ENCODE results near the gene NEGR1.
A peak's percentile ranks its signal among the peaks of the same experiment; 100 is the strongest.

Gene NEGR1

DNA sequence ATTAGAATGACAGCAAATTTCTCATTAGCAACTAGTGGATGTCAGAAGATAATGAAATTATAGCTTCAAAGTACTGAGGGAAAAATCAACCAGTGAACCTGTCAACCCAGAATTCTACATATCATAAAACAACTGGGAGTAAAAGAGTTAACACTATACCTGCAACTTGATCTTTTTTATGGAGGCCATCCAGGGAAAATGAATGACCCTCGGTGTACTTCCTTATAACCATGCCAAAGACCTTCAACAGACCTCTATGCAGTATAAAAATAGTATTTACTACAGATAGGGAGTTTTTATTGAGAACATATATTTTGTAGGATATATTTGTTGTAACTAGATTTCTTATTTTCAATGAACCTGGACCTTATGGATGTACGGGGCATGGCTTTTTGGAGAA lies 809.0 kb downstream of the NEGR1 start:
- H3K27ac ChIP-seq: peak overlapping the region; percentile 7; the same call in 1 of the 2 replicates
- TF ChIP-seq ZFX (IDR thresholded peaks at IDR 0.05; ENCODE audit: borderline replicate concordance): no peak
- TF ChIP-seq, protein P1, sequence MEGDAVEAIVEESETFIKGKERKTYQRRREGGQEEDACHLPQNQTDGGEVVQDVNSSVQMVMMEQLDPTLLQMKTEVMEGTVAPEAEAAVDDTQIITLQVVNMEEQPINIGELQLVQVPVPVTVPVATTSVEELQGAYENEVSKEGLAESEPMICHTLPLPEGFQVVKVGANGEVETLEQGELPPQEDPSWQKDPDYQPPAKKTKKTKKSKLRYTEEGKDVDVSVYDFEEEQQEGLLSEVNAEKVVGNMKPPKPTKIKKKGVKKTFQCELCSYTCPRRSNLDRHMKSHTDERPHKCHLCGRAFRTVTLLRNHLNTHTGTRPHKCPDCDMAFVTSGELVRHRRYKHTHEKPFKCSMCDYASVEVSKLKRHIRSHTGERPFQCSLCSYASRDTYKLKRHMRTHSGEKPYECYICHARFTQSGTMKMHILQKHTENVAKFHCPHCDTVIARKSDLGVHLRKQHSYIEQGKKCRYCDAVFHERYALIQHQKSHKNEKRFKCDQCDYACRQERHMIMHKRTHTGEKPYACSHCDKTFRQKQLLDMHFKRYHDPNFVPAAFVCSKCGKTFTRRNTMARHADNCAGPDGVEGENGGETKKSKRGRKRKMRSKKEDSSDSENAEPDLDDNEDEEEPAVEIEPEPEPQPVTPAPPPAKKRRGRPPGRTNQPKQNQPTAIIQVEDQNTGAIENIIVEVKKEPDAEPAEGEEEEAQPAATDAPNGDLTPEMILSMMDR (IDR thresholded peaks at IDR 0.05): no peak

GRCh38 chr1:71465093-71465492 lies 817.2 kb downstream of the NEGR1 start:
- TF ChIP-seq, protein P1 (IDR thresholded peaks at IDR 0.05): no peak
- no peak for TF ChIP-seq ZFX (IDR thresholded peaks at IDR 0.05; ENCODE audit: borderline replicate concordance)
- H3K27ac ChIP-seq: no peak overlapping the region

DNA sequence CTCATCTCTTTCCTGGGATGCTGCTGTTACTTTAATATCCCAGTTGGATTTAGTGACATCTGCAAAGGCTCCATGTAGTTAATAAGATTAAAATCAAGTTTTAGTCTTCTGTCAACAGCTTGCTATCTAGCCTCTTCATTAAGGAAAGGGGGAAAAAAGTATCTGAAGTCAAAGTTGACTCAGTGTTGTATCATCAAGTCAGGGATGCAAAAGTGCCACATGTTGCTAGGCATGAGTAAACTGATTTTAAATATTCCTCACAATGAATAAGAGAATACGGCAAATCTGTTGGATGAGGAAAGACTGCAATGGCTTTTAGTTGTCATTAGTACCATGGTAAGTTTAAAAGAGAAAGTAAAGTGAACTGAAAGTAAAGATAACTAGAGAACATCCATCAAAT lies 818.3 kb downstream of the NEGR1 start:
- no peak overlapping the region for H3K27ac ChIP-seq
- TF ChIP-seq, protein P1 (IDR thresholded peaks at IDR 0.05): no peak
- TF ChIP-seq ZFX (IDR thresholded peaks at IDR 0.05; ENCODE audit: borderline replicate concordance): no peak

- TF ChIP-seq, protein P1 (IDR thresholded peaks at IDR 0.05): no peak
- TF ChIP-seq ZFX (IDR thresholded peaks at IDR 0.05; ENCODE audit: borderline replicate concordance): no peak
- no peak overlapping the region for H3K27ac ChIP-seq
Measured at GRCh38 chr1:71463144-71463543, 819.2 kb downstream of the NEGR1 start.

GRCh38 chr1:71462247-71462646 lies 820.1 kb downstream of the NEGR1 start:
- no peak overlapping the region; the same call in 1 of the 2 replicates for H3K27ac ChIP-seq
- TF ChIP-seq ZFX (IDR thresholded peaks at IDR 0.05; ENCODE audit: borderline replicate concordance): no peak
- TF ChIP-seq, protein P1 (IDR thresholded peaks at IDR 0.05): no peak

DNA sequence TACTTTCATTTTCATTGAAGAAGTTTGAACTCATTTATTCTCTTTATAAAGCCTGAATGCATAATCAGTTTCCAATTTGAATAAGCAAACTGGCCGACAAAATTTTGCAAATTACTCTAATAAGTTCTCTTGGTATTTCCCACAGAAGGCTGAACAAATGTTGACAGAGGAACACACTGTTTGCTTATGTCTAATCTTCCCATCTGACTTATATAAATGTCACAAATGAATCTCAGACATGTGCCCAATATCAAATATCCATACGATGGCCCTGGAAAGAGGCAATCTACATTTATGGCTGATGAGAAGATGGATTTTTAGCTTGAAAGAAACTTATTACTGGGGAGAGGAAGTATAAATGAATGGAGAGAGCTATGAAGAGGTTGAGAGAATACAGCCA lies 820.9 kb downstream of the NEGR1 start:
- peak overlapping the region; percentile 41 for H3K27ac ChIP-seq
- TF ChIP-seq, protein P1 (IDR thresholded peaks at IDR 0.05): no peak
- TF ChIP-seq ZFX (IDR thresholded peaks at IDR 0.05; ENCODE audit: borderline replicate concordance): no peak

DNA sequence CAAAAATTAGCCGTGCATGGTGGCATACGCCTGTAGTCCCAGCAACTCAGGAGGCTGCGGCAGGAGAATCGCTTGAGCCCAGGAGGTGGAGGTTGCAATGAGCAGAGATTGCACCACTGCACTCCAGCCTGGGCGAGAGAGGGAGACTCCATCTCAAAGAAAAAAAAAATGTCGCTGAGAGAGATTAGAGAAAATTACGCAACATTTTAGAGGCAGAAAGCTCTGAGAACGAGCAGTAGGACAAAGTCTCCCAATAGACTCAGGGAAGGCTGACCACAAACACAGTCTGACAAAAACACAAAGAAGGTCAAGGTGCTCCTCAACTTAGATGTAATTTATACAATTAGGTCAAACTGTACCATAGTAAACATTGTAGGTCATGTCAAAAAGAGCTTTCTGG lies 833.9 kb downstream of the NEGR1 start:
- TF ChIP-seq, protein P1 (IDR thresholded peaks at IDR 0.05): no peak
- TF ChIP-seq ZFX (IDR thresholded peaks at IDR 0.05; ENCODE audit: borderline replicate concordance): no peak
- H3K27ac ChIP-seq: no peak overlapping the region

Data from 22Rv1 (cell line).